GM19099 (cell line): ENCODE measurements around the gene CDYL2.

Source experiments
- POLR2A ChIP-seq: IDR thresholded peaks from 3 replicates; pipeline ENCODE4 v1.6.1; 2011; ENCODE audit warnings: low read depth; ENCODE audit not compliant: insufficient read length; ENCODE audit errors: extremely low read depth

CDYL2 gene

GRCh38 chr16:80564394-80564793 is 240.0 kb downstream of the CDYL2 start:
- TF ChIP-seq POLR2A, result no peak

DNA sequence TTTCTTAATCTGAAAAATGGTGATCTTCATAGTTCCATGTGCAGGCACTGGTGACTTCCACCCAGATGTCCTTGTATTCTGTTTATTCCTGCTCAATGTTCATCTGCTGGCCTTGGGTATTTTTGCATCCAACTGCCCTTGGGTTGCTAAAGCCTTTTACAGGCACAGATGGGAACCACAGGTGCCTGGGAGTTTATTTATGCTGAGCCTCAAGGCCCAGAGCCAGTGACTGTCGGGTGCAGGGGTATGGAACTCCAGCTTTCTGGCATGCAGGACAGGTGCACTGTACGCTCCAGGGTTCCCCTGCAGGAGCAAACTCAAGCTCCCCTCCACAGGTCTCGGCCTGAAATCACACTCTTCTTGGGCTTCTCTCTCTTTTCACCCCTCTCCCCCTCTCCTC is 241.3 kb downstream of the CDYL2 start:
- no peak for TF ChIP-seq POLR2A

DNA sequence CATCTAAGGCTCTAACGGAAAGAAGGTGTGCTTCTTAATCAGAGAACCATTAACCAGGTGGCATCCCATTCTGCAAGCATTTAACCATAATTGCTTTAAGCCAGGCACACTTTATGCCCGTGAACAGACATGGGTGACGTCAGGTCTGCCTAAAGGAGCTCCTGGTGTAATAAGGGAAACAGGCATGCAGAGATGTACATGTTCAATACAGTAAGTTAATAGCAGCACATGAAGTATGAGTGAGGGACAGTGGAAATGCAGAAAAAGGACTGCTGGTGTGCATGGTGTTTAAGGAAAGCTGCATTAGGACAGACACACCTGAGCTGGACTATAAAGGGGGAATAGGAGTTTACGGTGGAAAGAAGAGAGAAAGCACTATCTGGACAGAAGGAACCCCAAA is 245.0 kb downstream of the CDYL2 start:
- no peak for TF ChIP-seq POLR2A

- TF ChIP-seq POLR2A, result no peak
These were observed 247.4 kb downstream of the CDYL2 start for GRCh38 chr16:80557037-80557436.

DNA sequence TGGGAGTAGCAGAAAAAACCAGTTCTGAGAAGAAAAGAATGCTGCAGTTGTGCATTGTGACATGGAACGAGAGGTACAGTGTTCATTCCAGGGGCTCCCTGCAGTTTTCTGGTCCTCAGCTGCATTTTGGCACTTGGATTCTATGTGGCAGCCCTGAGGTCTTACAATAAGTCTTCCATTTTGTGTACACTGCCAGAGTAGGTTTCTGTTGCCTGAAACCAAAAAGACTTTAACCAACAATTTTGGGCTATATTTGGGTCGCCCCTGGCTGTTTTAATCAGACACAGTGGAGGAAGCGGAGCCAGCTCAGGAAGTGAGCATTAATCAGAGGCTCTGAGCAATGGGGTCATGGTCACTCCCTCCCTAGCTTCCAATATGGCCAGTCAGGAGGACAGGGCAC is 247.9 kb downstream of the CDYL2 start:
- no peak for TF ChIP-seq POLR2A

- TF ChIP-seq POLR2A, result no peak
These were observed 250.4 kb downstream of the CDYL2 start for GRCh38 chr16:80554033-80554432.

- no peak for TF ChIP-seq POLR2A
These were observed 252.1 kb downstream of the CDYL2 start for GRCh38 chr16:80552277-80552676.
